HS-5 (cell line): ENCODE measurements around the gene RIMS1.

ENCODE experiments used
- DNase-seq: peaks from one replicate; pipeline ENCODE4 v3.0.0-alpha.2; 2012; ENCODE audit warnings: low read depth

The RIMS1 gene

GRCh38 chr6:71886184-71887005, at the start of gene RIMS1:
RIMS1 (plus strand) TSS chr6:71886550; CDS start chr6:71887024, 474 bp downstream.
- DNase-seq = no peak

GRCh38 chr6:71851214-71851613, 35.1 kb upstream of the RIMS1 start:
- DNase-seq = no peak

- no peak for DNase-seq
Observed at GRCh38 chr6:71852948-71853347, 33.4 kb upstream of the RIMS1 start.

GRCh38 chr6:71855406-71855805, 30.9 kb upstream of the RIMS1 start:
- no peak for DNase-seq

- DNase-seq = peak; percentile 45
Observed at GRCh38 chr6:71879016-71879415, 7.3 kb upstream of the RIMS1 start.

GRCh38 chr6:71887006-71887743, 825 bp downstream of the RIMS1 start:
- DNase-seq = no peak

- no peak for DNase-seq
Observed at GRCh38 chr6:71887744-71888230, 1.4 kb downstream of the RIMS1 start.

- DNase-seq = no peak
Observed at GRCh38 chr6:71888756-71889340, 2.5 kb downstream of the RIMS1 start.

GRCh38 chr6:71889366-71889765, 3.0 kb downstream of the RIMS1 start:
- no peak for DNase-seq

GRCh38 chr6:71892641-71893040, 6.3 kb downstream of the RIMS1 start:
- no peak for DNase-seq

- peak; percentile 33 for DNase-seq
Observed at GRCh38 chr6:71900642-71901041, 14.3 kb downstream of the RIMS1 start.

GRCh38 chr6:71902261-71902660, 15.9 kb downstream of the RIMS1 start:
- no peak for DNase-seq

- no peak for DNase-seq
Observed at GRCh38 chr6:71906813-71907212, 20.5 kb downstream of the RIMS1 start.

- DNase-seq = no peak
Observed at GRCh38 chr6:71908162-71908765, 21.9 kb downstream of the RIMS1 start.

- no peak for DNase-seq
Observed at GRCh38 chr6:71913444-71914234, 27.3 kb downstream of the RIMS1 start.

- DNase-seq = no peak
Observed at GRCh38 chr6:71929047-71929446, 42.7 kb downstream of the RIMS1 start.

GRCh38 chr6:71933881-71934280, 47.5 kb downstream of the RIMS1 start:
- no peak for DNase-seq

GRCh38 chr6:71965404-71965803, 79.1 kb downstream of the RIMS1 start:
- no peak for DNase-seq

- DNase-seq = peak; percentile 69
Observed at GRCh38 chr6:71967436-71967835, 81.1 kb downstream of the RIMS1 start.

- no peak for DNase-seq
Observed at GRCh38 chr6:71977884-71978283, 91.5 kb downstream of the RIMS1 start.

GRCh38 chr6:71979911-71980310, 93.6 kb downstream of the RIMS1 start:
- DNase-seq = no peak

GRCh38 chr6:71982389-71982788, 96.0 kb downstream of the RIMS1 start:
- DNase-seq = no peak
